Activated CD8-positive, alpha-beta T cell treated with anti-CD3 and anti-CD28 coated beads for 36 hours (primary cell): ENCODE measurements around the gene ZNF438. TPM values are rescaled to one million over a fixed set of nuclear protein-coding genes. Genes with fewer than 3 reads are reported as not detected.

ENCODE experiments used
- ATAC-seq: fragments of 200-7000 bp; cut with Tn5 transposase; one replicate; pipeline ENCODE4 v1.10.0; 2021; ENCODE audit warnings: mild to moderate bottlenecking, moderate library complexity
- CTCF ChIA-PET: fragments of 350-600 bp; sonication (Branson Sonifier 250); formaldehyde crosslinking; loops from one replicate; lab custom pipeline; 2021; ENCODE audit warnings: antibody characterized with exemption; lab: Charles Lee
- POLR2A ChIA-PET: fragments of 350-600 bp; sonication (Branson Sonifier 250); formaldehyde crosslinking; loops from one replicate; lab custom pipeline; 2021; ENCODE audit warnings: antibody characterized with exemption; lab: Charles Lee
- DNase-seq: peaks from one replicate; pipeline ENCODE4 v3.0.0-alpha.2; 2020
- H3K27ac Mint-ChIP-seq: one replicate; pipeline ENCODE4 v1.8.0; 2021; ENCODE audit warnings: mild to moderate bottlenecking, mixed read lengths
- H3K27me3 Mint-ChIP-seq: one replicate; pipeline ENCODE4 v1.8.0; 2021; ENCODE audit warnings: mixed read lengths
- H3K36me3 Mint-ChIP-seq: one replicate; pipeline ENCODE4 v1.8.0; 2021; ENCODE audit warnings: low read depth, mixed read lengths
- H3K4me1 Mint-ChIP-seq: one replicate; pipeline ENCODE4 v1.8.0; 2021; ENCODE audit warnings: low read depth, mixed read lengths
- H3K4me3 Mint-ChIP-seq: one replicate; pipeline ENCODE4 v1.8.0; 2021; ENCODE audit warnings: mild to moderate bottlenecking, moderate library complexity, mixed read lengths
- H3K9me3 Mint-ChIP-seq: one replicate; pipeline ENCODE4 v1.8.0; 2021; ENCODE audit warnings: mixed read lengths
- CTCF ChIP-seq: fragments of 200-600 bp; IDR thresholded peaks from one replicate; pipeline ENCODE4 v1.8.0; 2022; ENCODE audit warnings: antibody characterized with exemption, mild to moderate bottlenecking
- intact Hi-C: fragments of 100-400 bp; cut with micrococcal nuclease; formaldehyde crosslinking; loops from one replicate; pipeline ENCODE4 v1.10.0; 2022
- total RNA-seq, 2 experiments: library from RNA; stranded (reverse); gene quantifications; one replicate each; pipeline ENCODE4 v1.2.3, GENCODE V29; 2021

The ZNF438 gene
- total RNA-seq, 2 experiments from 2014 or later: 3.0 to 3.9 TPM

GRCh38 chr10:31017534-31018355, 13.9 kb downstream of the ZNF438 start:
- intact Hi-C loops: no loop called here
- TF ChIP-seq CTCF: no peak
- POLR2A ChIA-PET: no interaction called here
- H3K36me3 Mint-ChIP-seq: peaks cover 9% of the 10 kb centered on the region
- peaks cover 2% of the 10 kb centered on the region for H3K4me1 Mint-ChIP-seq
- H3K4me3 Mint-ChIP-seq: no peak overlapping the region
- no peaks in the 10 kb centered on the region for H3K9me3 Mint-ChIP-seq
- DNase-seq: no peak
- H3K27ac Mint-ChIP-seq: no peak overlapping the region
- CTCF ChIA-PET: interaction anchor here (1.2 kb wide), 1 partner anchor 77 kb away, joined by 4 read pairs; no protein-coding TSS in a partner anchor
- no peaks in the 10 kb centered on the region for H3K27me3 Mint-ChIP-seq
- ATAC-seq: no peak

GRCh38 chr10:31014161-31014875, 17.3 kb downstream of the ZNF438 start:
- Mint-ChIP-seq H3K27me3 (no peaks in the 10 kb centered on the region), H3K9me3 (no peaks in the 10 kb centered on the region), H3K27ac (no peak overlapping the region), H3K36me3 (peaks cover 9% of the 10 kb centered on the region), H3K4me3 (no peak overlapping the region), H3K4me1 (peaks cover 5% of the 10 kb centered on the region)
- POLR2A ChIA-PET: no interaction called here
- intact Hi-C loops: no loop called here
- CTCF ChIA-PET: interaction anchor here (0.7 to 2.2 kb wide), 3 partner anchors 11 to 231 kb away, joined by 3 to 7 read pairs (median 4); partner anchors contain the start of gene ZNF438
- ATAC-seq (no peak), DNase-seq (no peak)
- no peak for TF ChIP-seq CTCF

- Mint-ChIP-seq H3K27ac (no peak overlapping the region), H3K27me3 (no peaks in the 10 kb centered on the region), H3K9me3 (no peaks in the 10 kb centered on the region), H3K36me3 (peaks cover 9% of the 10 kb centered on the region), H3K4me3 (no peak overlapping the region), H3K4me1 (peaks cover 5% of the 10 kb centered on the region)
- POLR2A ChIA-PET: no interaction called here
- DNase-seq: no peak
- CTCF ChIA-PET: no interaction called here
- TF ChIP-seq CTCF: no peak
- no peak for ATAC-seq
- intact Hi-C loops: no loop called here
These were observed 18.3 kb downstream of the ZNF438 start for GRCh38 chr10:31013331-31013730.

GRCh38 chr10:31011665-31012022, 20.0 kb downstream of the ZNF438 start:
- no peak for ATAC-seq
- no peak for DNase-seq
- Mint-ChIP-seq H3K9me3 (no peaks in the 10 kb centered on the region), H3K4me3 (no peak overlapping the region), H3K27me3 (no peaks in the 10 kb centered on the region), H3K4me1 (peaks cover 10% of the 10 kb centered on the region), H3K36me3 (peaks cover 9% of the 10 kb centered on the region), H3K27ac (no peak overlapping the region)
- intact Hi-C loops: no loop called here
- ChIA-PET POLR2A (no interaction called here), CTCF (no interaction called here)
- TF ChIP-seq CTCF: no peak
